Keratinocyte (primary cell): ENCODE measurements around the gene FNDC4. TPM values are rescaled to one million over a fixed set of nuclear protein-coding genes. Genes with fewer than 3 reads are reported as not detected.
A peak's percentile ranks its signal among the peaks of the same experiment; 100 is the strongest.

Experiments
- DNase-seq: peaks from one replicate; pipeline ENCODE4 v3.0.0-alpha.2; 2011; ENCODE audit warnings: low read depth, missing footprints, low spot score
- FAIRE-seq: peaks from 2 replicates; lab custom pipeline; 2011; peaks lifted over from hg19 to GRCh38; lab: Jason Lieb, UNC
- H2AFZ ChIP-seq: 2 replicates; pipeline ENCODE4 v1.6.0; 2012; ENCODE audit warnings: low read length, control low read depth, inconsistent platforms; ENCODE audit not compliant: control insufficient read depth
- H3K27ac ChIP-seq: 2 replicates; pipeline ENCODE4 v1.5.1; 2011; ENCODE audit warnings: low read length; ENCODE audit not compliant: control insufficient read depth, insufficient read depth
- H3K27me3 ChIP-seq: 3 replicates; pipeline ENCODE4 v1.6.0; 2011; ENCODE audit warnings: low read length; ENCODE audit not compliant: control insufficient read depth, insufficient read depth; ENCODE audit errors: extremely low read depth
- H3K36me3 ChIP-seq, 2 experiments: 2 replicates in 1 of 2; 3 replicates in 1 of 2; pipeline ENCODE4 v1.5.1; 2011; ENCODE audit warnings: low read length in 2 of 2, mild to moderate bottlenecking in 1 of 2; ENCODE audit not compliant: control insufficient read depth in 2 of 2, insufficient read depth in 2 of 2; ENCODE audit errors: extremely low read depth in 1 of 2
- H3K4me1 ChIP-seq: 3 replicates; pipeline ENCODE4 v1.5.1; 2011; ENCODE audit warnings: low read length; ENCODE audit not compliant: control insufficient read depth, insufficient read depth; ENCODE audit errors: extremely low read depth
- H3K4me2 ChIP-seq: 3 replicates; pipeline ENCODE4 v1.6.0; 2011; ENCODE audit warnings: low read depth, low read length; ENCODE audit not compliant: control insufficient read depth, insufficient read depth; ENCODE audit errors: extremely low read depth
- H3K4me3 ChIP-seq, 3 experiments: fragments of 200-600 bp in 1 of 3; sonication (generic) in 1 of 3; 2 replicates in 2 of 3; 3 replicates in 1 of 3; pipeline ENCODE4 v1.5.1; 2011 to 2016; ENCODE audit warnings: low read length in 3 of 3, mild to moderate bottlenecking in 3 of 3, control low read depth in 2 of 3, inconsistent platforms in 1 of 3, low read depth in 1 of 3, mixed read lengths in 1 of 3, mixed run types in 1 of 3, moderate library complexity in 1 of 3; ENCODE audit not compliant: control insufficient read depth in 2 of 3, insufficient read depth in 2 of 3; ENCODE audit errors: extremely low read depth in 1 of 3
- H3K79me2 ChIP-seq: 2 replicates; pipeline ENCODE4 v1.6.0; 2012; ENCODE audit warnings: low read length; ENCODE audit not compliant: control insufficient read depth, insufficient read depth
- H3K9ac ChIP-seq: 3 replicates; pipeline ENCODE4 v1.6.0; 2011; ENCODE audit warnings: low read length; ENCODE audit not compliant: control insufficient read depth, insufficient read depth; ENCODE audit errors: extremely low read depth
- H3K9me1 ChIP-seq: 3 replicates; pipeline ENCODE4 v1.6.0; 2011; ENCODE audit warnings: low read length; ENCODE audit not compliant: control insufficient read depth, insufficient read depth; ENCODE audit errors: extremely low read depth
- H3K9me3 ChIP-seq: 2 replicates; pipeline ENCODE4 v1.5.1; 2012; ENCODE audit warnings: low read depth, low read length; ENCODE audit not compliant: control insufficient read depth
- H4K20me1 ChIP-seq: 3 replicates; pipeline ENCODE4 v1.6.0; 2011; ENCODE audit warnings: low read length; ENCODE audit not compliant: control insufficient read depth, insufficient read depth; ENCODE audit errors: extremely low read depth
- CTCF ChIP-seq, 3 experiments: IDR thresholded peaks in 1 of 3; conservative IDR thresholded peaks in 1 of 3; optimal IDR thresholded peaks in 1 of 3; 2 replicates in 2 of 3; 3 replicates in 1 of 3; pipeline versions ENCODE3 to v1.5.1; 2011; ENCODE audit warnings: low read length in 3 of 3, mild to moderate bottlenecking in 3 of 3, moderate library complexity in 2 of 3, control low read depth in 1 of 3, inconsistent platforms in 1 of 3; ENCODE audit not compliant: insufficient read depth in 2 of 3; ENCODE audit errors: extremely low read depth in 1 of 3
- EZH2 ChIP-seq: IDR thresholded peaks from one replicate; pipeline ENCODE4 v1.6.1; 2012; ENCODE audit warnings: inconsistent platforms, mild to moderate bottlenecking, low read length, moderate library complexity
- dilution Hi-C: fragments of 300-500 bp; cut with MboI; formaldehyde crosslinking; loops from one replicate; pipeline ENCODE4 v1.7.0; 2020; ENCODE audit warnings: low sequenced_read_pairs; ENCODE audit not compliant: extremely low pct_ligation_motif_present
- polyA plus RNA-seq, 5 experiments: library from polyadenylated mRNA; depleted of rRNA in 3 of 5; stranded (reverse) in 3 of 5; stranded (forward) in 1 of 5; unstranded in 1 of 5; fragments of >200 nt; gene quantifications; 1 replicate in 1 of 5; 2 replicates in 3 of 5; 3 replicates in 1 of 5; pipeline versions ENCODE4 v1.2.1 to v1.2.3, GENCODE V29; 2011 to 2012; ENCODE audit warnings: missing spikeins in 2 of 5, low read depth in 1 of 5, low replicate concordance in 1 of 5

FNDC4 gene
- polyA plus RNA-seq, 1 donor (not counting 4 experiments of a cell fraction or from before 2014, with no cell fraction given) = 6.3 TPM

DNA sequence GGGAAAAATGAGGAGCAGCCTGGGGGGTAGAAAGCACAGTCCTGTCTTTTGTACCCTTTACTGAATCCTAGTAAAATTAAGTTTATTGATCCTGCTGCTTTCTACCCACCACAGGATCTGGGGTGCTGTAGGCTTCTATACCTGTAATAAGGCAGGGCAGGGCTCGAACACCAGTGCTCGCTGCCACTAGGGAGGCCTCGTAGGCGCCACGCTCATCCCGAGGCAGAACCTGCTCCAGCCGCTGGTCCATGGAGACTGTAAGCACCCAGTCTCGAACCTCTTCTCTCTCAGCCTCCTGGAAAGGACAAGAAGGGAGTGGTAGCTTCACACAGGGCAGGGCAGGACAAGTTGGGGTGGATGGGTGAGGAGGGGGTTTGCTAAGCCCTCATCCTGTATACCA is 49.8 kb downstream of the FNDC4 start:
- FAIRE-seq (no peak), DNase-seq (no peak)
- Histone ChIP-seq H3K9me3 (no peaks in the 10 kb centered on the region), H3K79me2 (no peaks in the 10 kb centered on the region), H3K27me3 (no peaks in the 10 kb centered on the region), H4K20me1 (no peaks in the 10 kb centered on the region), H3K36me3 (peaks cover 14 to 44% of the 10 kb centered on the region in 2 experiments), H2AFZ (no peak overlapping the region), H3K4me2 (peak overlapping the region; percentile 70), H3K9ac (no peak overlapping the region), H3K4me3 (no peak overlapping the region), H3K9me1 (no peaks in the 10 kb centered on the region), H3K4me1 (peaks cover 21% of the 10 kb centered on the region), H3K27ac (peak overlapping the region; percentile 68)
- dilution Hi-C loops = no loop called here
- TF ChIP-seq CTCF (optimal IDR thresholded peaks at IDR 0.05 in 1 of 3, IDR thresholded peaks at IDR 0.05 in 1 of 3, conservative IDR thresholded peaks at IDR 0.05 in 1 of 3; ENCODE audit: extremely low read depth in 1 of 3, insufficient read depth in 2 of 3, low read length in 3 of 3) (no peak), EZH2 (no peak)

GRCh38 chr2:27442920-27443282 is 52.1 kb downstream of the FNDC4 start:
- no peaks in the 10 kb centered on the region for H4K20me1 ChIP-seq

More at GRCh38 chr2:27442920-27443282, 52.1 kb downstream of the FNDC4 start:
- no peaks in the 10 kb centered on the region for H3K27me3 ChIP-seq
- H3K4me2 ChIP-seq = peak overlapping the region; percentile 72
- H3K9me3 ChIP-seq = no peaks in the 10 kb centered on the region
- H3K9ac ChIP-seq = peak overlapping the region; percentile 76
- peaks cover 21 to 42% of the 10 kb centered on the region in 2 experiments for H3K36me3 ChIP-seq
- dilution Hi-C loops = no loop called here
- H3K9me1 ChIP-seq = no peaks in the 10 kb centered on the region
- FAIRE-seq = no peak
- no peak for DNase-seq
- peak overlapping the region; percentile 35 to 72 (median 70) for H3K4me3 ChIP-seq
- no peaks in the 10 kb centered on the region for H3K79me2 ChIP-seq
- TF ChIP-seq EZH2 = no peak
- no peak for TF ChIP-seq CTCF (optimal IDR thresholded peaks at IDR 0.05 in 1 of 3, IDR thresholded peaks at IDR 0.05 in 1 of 3, conservative IDR thresholded peaks at IDR 0.05 in 1 of 3; ENCODE audit: extremely low read depth in 1 of 3, insufficient read depth in 2 of 3, low read length in 3 of 3)
- peak overlapping the region; percentile 49 for H2AFZ ChIP-seq
- peaks cover 21% of the 10 kb centered on the region for H3K4me1 ChIP-seq
- peak overlapping the region; percentile 36 for H3K27ac ChIP-seq
